Left ventricle myocardium superior (tissue), 1 donor: ENCODE data around the gene TMEM223. TPM values are rescaled to one million over a fixed set of nuclear protein-coding genes. Genes with fewer than 3 reads are reported as not detected.

Experiments used
- ATAC-seq: fragments of 200-7000 bp; cut with Tn5 transposase; one replicate; pipeline ENCODE4 v1.9.1; 2020; ENCODE audit warnings: mild to moderate bottlenecking, moderate library complexity
- DNase-seq: peaks from one replicate; pipeline ENCODE4 v3.0.0-alpha.2; 2020
- intact Hi-C: fragments of 100-400 bp; cut with micrococcal nuclease; formaldehyde crosslinking; loops from one replicate; pipeline ENCODE4 v1.11.0; 2022
- total RNA-seq: library from RNA; stranded (reverse); fragmentation: NEBNext Ultra II Directional; extraction: Animal tissue kit (Norgen Biotek cat#: 25700); gene quantifications from one replicate; pipeline ENCODE4 v1.2.1, GENCODE V29; 2021
- donor health status: DM: no; HTN: yes; CAD: no; lungs with severe emphysema.

Gene TMEM223
- total RNA-seq, 1 donor from 2014 or later, result 21.7 TPM

GRCh38 chr11:62805076-62805892, 13.5 kb upstream of the TMEM223 start, which contains the start of gene NXF1:
Gene NXF1 (minus strand): TSS chr11:62805440. CDS start chr11:62805356, 84 bp downstream.
- ATAC-seq (peak; percentile 92), DNase-seq (peak; percentile 97)
- intact Hi-C loops, result no loop called here

GRCh38 chr11:62804310-62805075, 12.7 kb upstream of the TMEM223 start:
- intact Hi-C loops, result no loop called here
- DNase-seq (no peak), ATAC-seq (peak; percentile 1)

GRCh38 chr11:62801071-62801470, 9.3 kb upstream of the TMEM223 start:
- intact Hi-C loops, result no loop called here
- ATAC-seq (no peak), DNase-seq (no peak)

GRCh38 chr11:62799486-62799885, 7.7 kb upstream of the TMEM223 start:
- ATAC-seq (no peak), DNase-seq (no peak)
- intact Hi-C loops, result no loop called here

GRCh38 chr11:62796281-62796680, 4.5 kb upstream of the TMEM223 start:
- intact Hi-C loops, result no loop called here
- DNase-seq (no peak), ATAC-seq (no peak)

GRCh38 chr11:62794201-62794775, 2.5 kb upstream of the TMEM223 start:
- ATAC-seq (no peak), DNase-seq (no peak)
- intact Hi-C loops, result no loop called here

GRCh38 chr11:62792202-62792575, 383 bp upstream of the TMEM223 start:
- peak; percentile 73 for DNase-seq
- intact Hi-C loops, result no loop called here
- peak; percentile 64 for ATAC-seq

GRCh38 chr11:62789576-62789975, 2.2 kb downstream of the TMEM223 start:
- DNase-seq, result no peak
- intact Hi-C loops, result no loop called here
- no peak for ATAC-seq

- no peak for ATAC-seq
- intact Hi-C loops, result no loop called here
- no peak for DNase-seq
Observed at GRCh38 chr11:62788991-62789390, 2.8 kb downstream of the TMEM223 start.

- ATAC-seq, result peak; percentile 85
- DNase-seq, result peak; percentile 98
- intact Hi-C loops, result no loop called here
Observed at GRCh38 chr11:62787005-62787759, 4.6 kb downstream of the TMEM223 start, which contains the start of gene TMEM179B. Gene TMEM179B (plus strand): TSS chr11:62787402. CDS start chr11:62787432, 30 bp downstream.

GRCh38 chr11:62786318-62787004, 5.3 kb downstream of the TMEM223 start:
- DNase-seq (peak; percentile 94), ATAC-seq (peak; percentile 85)
- intact Hi-C loops, result no loop called here

- intact Hi-C loops, result no loop called here
- no peak for DNase-seq
- no peak for ATAC-seq
Observed at GRCh38 chr11:62782753-62783152, 9.1 kb downstream of the TMEM223 start.

GRCh38 chr11:62778441-62778840, 13.4 kb downstream of the TMEM223 start:
- ATAC-seq, result no peak
- intact Hi-C loops, result no loop called here
- no peak for DNase-seq

- ATAC-seq (no peak), DNase-seq (no peak)
- intact Hi-C loops, result no loop called here
Observed at GRCh38 chr11:62777389-62777788, 14.4 kb downstream of the TMEM223 start.

GRCh38 chr11:62775646-62776045, 16.2 kb downstream of the TMEM223 start:
- DNase-seq, result no peak
- intact Hi-C loops, result no loop called here
- ATAC-seq, result no peak

- intact Hi-C loops, result no loop called here
- no peak for ATAC-seq
- no peak for DNase-seq
Observed at GRCh38 chr11:62774407-62774806, 17.4 kb downstream of the TMEM223 start.

- intact Hi-C loops, result no loop called here
- DNase-seq (peak; percentile 99), ATAC-seq (peak; percentile 98)
Observed at GRCh38 chr11:62771144-62772021, 20.4 kb downstream of the TMEM223 start, which contains the start of gene TAF6L. Gene TAF6L (plus strand): TSS chr11:62771396. CDS start chr11:62775784, 4,388 bp downstream.

- intact Hi-C loops, result no loop called here
- DNase-seq (no peak), ATAC-seq (peak; percentile 21)
Observed at GRCh38 chr11:62770778-62771143, 21.0 kb downstream of the TMEM223 start.
